ENCODE measurements around the gene EIF2S2.

EIF2S2 gene

DNA sequence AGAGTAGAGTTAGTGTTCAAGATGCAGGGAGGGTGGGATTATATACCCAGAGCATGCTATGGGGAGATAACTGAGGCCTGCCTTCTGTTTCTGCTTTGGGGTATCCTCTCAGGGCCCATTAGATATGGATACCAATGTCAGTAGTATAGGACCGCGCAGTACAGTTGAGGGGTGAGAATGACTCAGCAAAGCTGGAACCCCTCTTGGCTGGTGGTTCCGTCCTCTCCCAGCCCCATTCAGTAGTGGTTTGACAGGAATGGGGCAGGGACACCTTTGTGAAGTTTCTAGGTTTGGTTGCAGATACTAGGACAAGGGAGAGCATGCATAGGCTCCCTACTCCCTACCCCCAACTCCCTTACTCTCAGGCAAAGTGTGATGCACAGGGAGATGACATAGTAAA lies 47.8 kb downstream of the EIF2S2 start:
- DNase-seq (ENCODE audit: low read depth) = no peak

DNA sequence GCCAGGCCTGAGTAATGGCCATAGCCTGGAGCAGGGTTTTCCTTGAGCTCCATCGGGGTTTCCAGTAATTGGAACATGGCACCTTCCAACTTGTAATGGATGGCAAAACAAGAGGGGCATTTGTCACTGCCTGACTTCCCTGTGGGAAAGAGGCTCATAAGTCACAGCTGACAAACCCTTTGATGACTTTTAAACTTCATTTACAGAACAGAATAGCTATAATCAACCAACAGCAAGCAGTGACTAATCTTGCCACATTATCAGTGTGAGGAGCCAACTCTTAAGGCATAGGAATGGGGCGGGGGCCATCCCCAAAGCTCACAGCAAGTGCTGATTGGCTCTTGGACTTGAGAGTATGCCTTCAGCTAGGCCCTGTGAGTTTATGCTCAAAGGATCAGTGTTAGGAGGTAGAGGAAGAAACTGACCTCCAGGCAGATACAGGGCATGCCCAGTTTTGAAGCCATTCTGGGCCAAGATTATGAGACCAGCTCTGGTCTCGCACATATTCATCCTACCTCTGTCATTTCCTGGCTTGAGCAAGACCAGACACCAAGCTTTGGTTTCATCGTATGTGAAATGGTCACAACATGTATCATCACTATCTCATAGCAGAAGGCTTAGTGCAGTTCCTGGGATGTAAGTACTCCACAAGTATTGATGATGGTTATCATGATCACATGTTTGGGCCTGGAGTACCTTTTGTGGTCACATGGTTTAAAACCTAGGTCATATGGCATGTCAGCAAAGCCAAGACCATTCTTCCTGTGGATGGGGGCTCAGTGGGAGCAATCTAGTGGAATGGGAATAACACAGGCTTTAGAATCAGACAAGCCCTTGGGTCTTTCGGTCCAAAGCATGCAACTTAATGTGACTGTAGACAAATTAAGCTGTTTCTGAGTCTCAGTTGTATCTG lies 49.2 kb downstream of the EIF2S2 start:
- DNase-seq (ENCODE audit: low read depth) = no peak

DNA sequence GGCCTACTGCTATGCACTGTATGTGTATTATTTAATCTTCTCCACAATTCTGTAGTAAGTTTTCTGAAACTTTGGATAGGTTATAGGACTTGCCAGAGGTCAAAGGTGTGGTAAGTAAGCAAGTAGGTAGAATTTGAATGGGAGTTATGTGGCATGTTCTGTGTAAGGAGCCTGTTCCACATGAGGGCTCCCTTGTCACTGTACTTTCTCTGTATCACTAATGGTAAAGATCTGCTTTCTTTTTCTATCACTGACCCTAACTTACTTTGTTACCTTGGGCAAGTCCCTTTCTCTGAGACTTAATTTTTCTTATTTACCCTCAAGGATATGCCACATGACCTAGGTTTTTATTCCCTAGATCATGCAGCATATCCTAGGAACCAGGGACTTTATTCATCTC lies 50.3 kb downstream of the EIF2S2 start:
- DNase-seq (ENCODE audit: low read depth) = no peak

DNA sequence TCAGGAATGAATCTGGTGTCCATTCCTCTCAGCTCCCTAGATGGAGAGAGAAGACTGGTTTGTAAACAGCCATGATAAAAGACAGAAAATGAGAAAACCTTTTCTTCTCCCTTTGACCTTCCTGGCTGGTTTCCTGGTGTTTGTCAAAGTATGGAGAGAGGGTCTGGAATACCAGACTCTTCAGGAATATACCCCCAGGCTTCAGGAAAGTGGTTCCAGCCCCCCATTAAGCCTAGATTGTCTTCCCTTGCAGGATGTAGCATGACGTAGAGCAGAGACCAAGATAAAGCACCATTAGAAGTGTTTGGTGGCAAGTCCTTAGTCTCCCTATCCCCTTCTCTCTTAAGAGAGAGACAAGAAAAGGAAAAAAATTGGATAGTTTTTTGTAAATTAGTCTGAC lies 51.1 kb downstream of the EIF2S2 start:
- no peak for DNase-seq (ENCODE audit: low read depth)

DNA sequence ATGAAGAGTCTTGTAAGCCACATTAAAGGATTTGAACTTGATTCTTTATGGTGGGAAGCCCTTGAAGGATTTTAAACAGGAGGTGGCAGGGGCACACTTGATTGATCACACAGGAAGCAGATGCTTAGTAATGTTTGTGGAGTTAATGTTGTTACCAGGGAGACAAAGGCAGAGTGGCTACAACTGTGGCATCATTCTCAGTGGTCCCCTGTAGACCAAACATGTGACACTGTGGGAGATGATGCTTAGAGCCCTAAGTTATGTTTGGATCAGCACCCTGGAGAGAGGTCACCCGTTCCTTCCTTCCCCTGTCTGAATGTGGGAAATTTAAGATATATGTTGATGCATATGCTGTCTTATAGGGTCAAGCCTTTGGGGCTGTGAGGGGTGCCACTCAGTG lies 53.2 kb downstream of the EIF2S2 start:
- no peak for DNase-seq (ENCODE audit: low read depth)

DNA sequence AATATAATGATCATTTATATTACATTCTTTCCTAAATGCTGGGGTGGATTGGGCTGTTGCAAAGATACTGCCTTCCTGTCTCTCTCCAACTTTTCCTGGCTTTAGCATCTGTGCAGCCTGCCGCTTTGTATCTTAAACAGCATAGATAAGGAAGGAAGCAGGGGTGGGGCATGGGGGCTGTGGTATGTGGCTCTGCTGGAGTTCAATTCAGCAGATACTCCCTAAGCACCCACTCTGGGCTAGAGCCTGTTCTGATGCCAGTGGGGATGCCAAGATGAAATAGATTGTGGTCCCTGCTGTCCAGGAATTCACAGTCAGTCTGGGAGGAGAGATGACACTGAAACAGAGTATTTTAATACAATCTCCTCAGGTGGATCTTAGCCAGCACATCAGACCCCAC lies 56.8 kb downstream of the EIF2S2 start:
- no peak for DNase-seq (ENCODE audit: low read depth)

DNA sequence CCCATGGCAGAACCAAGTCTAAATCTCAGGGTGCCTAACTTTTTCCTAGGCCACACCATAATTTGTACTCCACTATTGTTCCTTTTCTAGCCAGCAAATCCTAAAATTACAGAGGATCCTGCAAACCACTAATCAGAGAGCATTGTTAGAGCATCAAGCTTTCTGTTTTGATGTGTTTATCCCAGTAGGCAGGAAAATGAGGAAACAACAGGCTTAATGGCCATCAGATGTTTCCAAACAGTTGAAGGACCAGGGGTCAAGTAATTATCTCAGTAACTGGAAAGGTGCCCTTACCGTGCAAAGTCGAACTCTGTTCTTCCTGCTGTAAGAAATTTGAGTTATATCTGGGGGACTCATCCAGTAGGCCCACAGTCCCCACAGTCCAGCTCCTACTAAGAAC lies 59.6 kb downstream of the EIF2S2 start:
- DNase-seq (ENCODE audit: low read depth) = no peak

DNA sequence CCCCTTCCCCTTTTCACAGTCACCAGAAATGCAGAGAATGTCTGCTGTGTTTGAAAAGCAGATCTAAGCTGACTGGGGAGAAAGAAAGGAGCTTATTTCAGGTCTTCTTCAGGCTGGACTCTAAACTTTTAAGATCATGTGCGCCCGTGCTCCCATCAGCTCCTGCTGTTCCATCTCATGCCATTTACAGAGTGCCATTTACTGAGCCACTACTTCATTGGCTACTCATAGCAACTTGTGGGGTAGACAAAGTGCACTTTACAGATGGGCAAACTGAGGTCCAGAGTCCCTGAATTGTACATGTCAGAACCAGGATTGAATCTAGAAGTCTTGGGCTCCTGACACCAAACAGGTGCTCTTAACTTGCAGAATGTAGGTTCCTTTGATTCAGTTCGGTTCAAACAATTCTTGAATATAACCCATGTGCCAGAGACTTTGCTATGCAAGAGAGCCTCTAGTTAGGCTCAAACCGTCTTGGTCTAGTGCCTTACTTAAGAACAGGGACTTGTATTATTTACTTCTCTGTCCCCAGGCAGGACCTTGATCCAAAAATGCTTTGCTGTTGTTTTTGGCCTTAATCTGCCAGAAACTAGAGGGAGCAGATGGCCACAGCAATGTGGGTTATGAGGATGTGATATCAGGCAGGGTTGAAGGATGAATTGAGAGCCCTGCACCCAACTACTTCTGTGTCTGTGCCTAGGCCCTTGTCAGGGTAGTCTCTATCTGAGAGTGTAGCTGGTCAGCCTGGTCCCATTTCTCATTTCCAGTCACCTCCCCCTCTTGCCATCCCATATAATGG lies 61.9 kb downstream of the EIF2S2 start:
- DNase-seq (ENCODE audit: low read depth) = no peak

DNA sequence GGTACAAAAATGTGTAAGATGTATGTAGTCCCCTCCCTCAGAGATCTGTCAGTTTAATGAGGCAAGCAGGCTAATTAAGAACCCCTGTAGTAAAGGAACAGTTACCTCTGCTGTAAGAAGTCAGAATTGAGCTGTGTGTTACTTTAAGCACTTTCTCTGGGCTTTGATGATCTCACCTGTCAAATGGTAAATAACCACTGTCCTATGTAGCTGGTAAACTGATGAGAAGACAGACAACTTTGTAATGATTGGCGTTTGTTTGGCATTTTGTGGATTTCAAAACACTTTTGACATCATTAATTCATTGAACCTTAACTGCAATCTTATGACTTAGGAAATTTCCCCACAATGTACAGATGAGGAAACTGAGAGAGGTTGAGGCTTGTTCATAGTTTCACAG lies 62.7 kb downstream of the EIF2S2 start:
- no peak for DNase-seq (ENCODE audit: low read depth)

DNA sequence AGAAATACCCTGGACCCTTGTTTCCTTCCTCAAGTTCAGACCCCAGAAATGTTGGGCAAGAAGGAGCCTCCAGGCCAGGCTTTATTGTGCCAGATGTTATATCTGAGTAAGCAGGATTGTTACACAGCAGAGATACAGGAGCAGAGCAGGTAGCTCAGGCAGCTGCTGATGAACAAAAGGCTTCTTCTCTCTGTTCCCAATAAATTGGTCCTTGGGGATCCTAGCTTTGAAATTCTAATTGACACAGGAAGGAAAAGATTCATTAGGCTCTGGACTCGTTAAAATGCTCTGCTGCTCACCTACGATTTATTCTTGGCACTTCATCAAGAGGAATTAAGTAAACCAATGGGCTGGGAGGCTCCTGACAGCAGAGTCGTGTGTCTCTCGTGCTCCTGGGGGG lies 64.1 kb downstream of the EIF2S2 start:
- no peak for DNase-seq (ENCODE audit: low read depth)

DNA sequence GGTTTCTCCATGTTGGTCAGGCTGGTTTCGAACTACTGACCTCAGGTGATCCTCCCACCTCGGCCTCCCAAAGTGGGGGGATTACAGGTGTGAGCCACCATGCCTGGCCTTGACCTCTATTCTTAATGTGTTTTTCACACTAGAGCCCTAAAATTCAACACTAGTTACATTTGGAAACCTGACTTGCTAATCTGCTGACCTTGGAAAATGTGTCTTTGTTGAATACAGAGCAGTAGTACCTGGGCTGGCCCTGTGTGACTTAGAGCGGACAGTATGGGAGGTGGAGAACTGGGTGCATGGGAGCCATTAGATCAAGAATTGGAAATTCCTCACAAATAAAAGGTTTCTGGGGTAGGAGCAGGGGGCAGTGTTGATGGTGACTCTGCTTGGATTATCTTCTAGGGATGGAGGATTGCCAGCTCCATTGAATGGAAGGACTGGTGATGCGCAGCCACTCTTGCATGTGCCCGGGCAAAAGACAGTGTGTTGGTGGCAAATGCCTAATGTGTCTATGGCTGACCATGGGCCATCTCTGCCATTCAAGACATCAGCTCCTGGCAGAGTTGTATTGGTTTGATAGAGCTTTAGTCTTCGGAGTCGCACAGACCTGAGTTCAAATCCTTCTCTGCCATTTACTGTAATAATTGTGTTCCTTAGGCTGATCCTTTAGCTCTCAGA lies 64.9 kb downstream of the EIF2S2 start:
- no peak for DNase-seq (ENCODE audit: low read depth)

DNA sequence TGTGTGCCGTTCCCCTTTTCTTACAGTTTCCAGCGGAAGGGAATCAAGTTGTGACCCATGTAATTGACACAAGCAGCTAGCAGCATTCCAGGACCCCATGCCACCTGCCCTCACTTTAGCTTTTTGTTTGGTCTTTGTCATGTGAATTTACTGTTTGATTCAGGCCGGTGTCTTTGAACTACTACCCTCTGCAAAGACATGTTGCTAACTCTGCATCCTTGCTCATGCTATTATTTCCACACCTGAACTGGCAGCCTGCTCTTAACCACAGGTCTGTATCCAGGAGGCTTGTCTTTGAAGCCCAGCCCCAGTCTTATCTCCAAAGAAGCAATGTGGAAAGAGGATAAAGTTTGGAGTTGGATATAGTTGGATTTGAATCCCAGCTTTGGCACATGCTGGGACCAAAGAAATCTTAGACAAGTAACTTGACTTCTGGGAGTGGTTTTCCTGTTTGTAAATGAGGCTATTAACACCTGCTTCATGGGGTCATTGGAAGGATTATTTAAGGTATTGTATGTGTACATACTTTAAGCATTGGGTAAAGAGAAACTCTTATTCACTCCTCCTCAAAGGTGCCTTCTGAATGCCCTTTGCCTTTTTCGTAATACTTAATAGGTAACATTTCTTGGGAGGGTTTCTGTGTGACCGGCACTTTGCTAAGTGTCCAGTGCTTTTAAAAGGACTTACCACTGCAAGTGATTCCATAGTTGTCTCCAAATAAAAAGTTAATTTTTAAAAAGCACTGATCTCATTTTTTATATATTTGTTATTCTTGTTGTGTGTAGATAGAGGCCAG lies 65.9 kb downstream of the EIF2S2 start:
- DNase-seq (ENCODE audit: low read depth) = no peak

DNA sequence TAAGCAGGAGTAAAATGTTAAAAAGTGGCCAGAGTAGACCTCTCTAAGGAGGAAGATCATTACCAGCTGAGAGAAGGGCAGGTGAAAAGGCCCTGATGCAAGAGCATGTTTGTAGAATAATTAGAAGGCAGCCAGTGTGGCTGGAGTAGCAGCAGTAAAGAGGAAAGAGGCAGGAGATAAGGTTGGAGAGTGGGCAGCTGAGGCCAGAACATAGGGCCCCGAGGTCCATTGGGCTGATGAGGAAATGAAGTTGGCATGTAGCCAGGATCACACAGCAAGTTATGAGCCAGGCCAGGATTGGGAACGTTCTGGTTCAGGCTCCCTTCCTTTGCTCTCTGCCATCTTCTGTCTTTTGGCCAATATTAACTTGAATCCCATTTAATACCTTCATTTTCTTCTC lies 66.7 kb downstream of the EIF2S2 start:
- no peak for DNase-seq (ENCODE audit: low read depth)

DNA sequence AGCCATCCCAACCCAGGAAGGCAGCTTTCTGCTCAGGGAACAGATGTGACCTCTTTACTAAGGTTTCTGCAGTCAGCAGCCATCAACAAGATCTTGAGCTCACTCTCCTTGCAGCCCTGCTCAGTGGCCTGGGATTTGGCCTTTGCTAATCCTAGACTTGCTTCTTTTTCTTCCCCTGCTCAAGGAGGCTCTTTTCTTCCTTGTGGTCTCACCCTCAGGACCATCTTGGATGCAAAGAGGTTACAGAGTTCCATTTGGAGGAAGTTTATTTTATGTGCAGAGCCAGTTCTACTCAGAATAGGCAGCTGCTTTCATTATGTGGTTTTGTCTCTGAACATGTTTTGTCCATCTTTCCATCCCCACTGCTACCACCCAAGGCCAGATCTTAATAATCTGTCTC lies 69.0 kb downstream of the EIF2S2 start:
- DNase-seq (ENCODE audit: low read depth) = no peak

DNA sequence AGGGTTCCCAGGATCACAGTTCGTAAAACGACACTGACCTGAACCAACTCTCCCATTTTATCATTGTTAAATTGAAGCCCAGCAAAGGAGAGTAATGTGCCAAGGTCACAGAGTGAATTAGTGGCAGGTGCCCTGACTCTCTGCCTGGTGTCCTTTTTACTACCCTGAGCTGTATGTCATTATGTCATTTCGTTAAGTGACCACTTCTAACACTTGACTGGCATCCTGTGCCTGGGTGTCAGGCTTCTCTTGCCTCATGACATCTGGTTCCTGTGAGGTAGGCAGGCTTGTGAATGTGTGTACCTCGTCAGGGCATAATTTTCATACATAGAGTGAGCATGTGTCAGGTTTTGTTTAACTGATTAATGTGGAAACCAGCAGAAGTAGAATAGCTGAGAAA lies 69.8 kb downstream of the EIF2S2 start:
- DNase-seq (ENCODE audit: low read depth) = no peak

DNA sequence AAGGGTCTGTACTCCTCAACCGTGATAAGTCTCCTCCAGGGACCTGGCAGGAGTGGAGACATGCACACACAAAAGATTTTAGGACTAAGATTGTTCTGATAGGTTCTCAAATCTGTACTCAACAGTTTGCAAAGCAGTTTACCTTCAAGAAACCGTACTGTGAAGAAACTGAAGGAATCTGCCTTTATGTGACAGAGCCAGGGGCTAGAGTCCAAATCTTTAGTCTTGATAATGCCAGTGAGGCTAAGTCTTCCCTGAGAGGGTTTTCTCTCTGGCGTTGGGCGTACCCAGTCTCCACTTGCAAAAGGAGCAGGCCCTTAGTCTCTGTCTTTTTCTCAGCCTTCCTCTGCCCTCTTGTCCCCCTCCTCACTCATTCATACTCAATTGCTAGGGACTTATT lies 70.8 kb downstream of the EIF2S2 start:
- no peak for DNase-seq (ENCODE audit: low read depth)

DNA sequence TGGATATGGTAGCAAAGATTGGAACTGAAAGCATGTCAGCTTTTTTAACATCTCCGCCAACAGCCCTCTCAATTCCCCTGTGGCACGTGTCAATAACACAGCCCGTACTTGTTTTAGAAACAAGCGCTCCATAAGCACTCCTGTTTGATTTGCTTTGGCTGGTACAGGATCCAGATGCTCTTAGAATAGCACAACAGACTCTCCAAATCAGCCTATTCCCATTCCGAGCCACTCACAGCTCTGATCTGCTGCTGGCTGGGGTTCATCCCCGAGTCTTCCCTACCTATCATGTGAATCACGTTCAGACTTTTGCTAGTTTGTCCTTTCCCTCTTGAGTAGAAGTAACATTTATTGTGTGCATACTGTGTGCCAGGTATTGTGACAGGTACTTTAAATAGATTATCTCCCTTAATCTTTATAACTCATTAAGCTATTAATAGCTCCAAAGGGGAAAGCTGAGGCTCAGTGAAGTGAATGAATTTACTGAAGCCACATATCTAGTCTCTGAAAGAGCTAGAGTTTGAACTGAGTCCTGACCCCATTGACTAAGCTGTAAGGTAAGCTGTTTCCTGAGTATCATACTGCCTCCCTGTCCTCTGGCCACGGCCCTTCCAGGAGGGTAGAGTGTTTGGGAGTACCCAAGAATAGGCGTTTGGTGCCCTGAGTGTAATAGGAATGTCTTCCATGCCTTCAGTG lies 71.6 kb downstream of the EIF2S2 start:
- DNase-seq (ENCODE audit: low read depth) = no peak
